Astrocyte (in vitro differentiated cells and primary cell): ENCODE measurements around the gene VGLL3.

ENCODE experiments used
- EZH2 ChIP-seq: IDR thresholded peaks from 2 replicates; pipeline ENCODE4 v1.6.1; 2012; ENCODE audit warnings: mild to moderate bottlenecking, low read length, inconsistent platforms; ENCODE audit not compliant: insufficient read depth
- TF ChIP-seq, protein P1 (sequence below): IDR thresholded peaks from 2 replicates; pipeline ENCODE4 v1.5.1; 2011; ENCODE audit warnings: low read depth, mild to moderate bottlenecking, inconsistent platforms, low read length, moderate library complexity; ENCODE audit not compliant: insufficient read depth

DNA sequence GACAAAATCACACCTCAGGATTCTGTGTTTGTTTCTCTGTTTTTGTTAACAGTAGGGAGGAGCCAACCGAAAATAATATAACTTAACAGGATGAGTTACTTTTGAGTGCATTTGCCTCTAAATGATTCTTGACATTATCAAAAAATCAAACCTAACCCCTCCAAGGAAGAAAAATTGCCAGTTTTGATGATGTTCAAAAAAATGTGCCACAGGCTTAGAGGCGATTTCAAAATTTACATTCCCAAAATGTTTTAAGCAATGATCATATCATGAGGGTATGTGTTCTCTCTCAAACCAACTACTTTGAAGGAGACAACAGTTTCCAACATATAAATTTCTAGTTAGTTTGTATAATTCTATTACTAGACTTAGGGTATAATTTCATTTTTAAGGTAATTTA lies 6.7 kb downstream of the VGLL3 start:
- TF ChIP-seq, protein P1, sequence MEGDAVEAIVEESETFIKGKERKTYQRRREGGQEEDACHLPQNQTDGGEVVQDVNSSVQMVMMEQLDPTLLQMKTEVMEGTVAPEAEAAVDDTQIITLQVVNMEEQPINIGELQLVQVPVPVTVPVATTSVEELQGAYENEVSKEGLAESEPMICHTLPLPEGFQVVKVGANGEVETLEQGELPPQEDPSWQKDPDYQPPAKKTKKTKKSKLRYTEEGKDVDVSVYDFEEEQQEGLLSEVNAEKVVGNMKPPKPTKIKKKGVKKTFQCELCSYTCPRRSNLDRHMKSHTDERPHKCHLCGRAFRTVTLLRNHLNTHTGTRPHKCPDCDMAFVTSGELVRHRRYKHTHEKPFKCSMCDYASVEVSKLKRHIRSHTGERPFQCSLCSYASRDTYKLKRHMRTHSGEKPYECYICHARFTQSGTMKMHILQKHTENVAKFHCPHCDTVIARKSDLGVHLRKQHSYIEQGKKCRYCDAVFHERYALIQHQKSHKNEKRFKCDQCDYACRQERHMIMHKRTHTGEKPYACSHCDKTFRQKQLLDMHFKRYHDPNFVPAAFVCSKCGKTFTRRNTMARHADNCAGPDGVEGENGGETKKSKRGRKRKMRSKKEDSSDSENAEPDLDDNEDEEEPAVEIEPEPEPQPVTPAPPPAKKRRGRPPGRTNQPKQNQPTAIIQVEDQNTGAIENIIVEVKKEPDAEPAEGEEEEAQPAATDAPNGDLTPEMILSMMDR: no peak
- no peak for TF ChIP-seq EZH2
